Left renal cortex interstitium (tissue), 4 donors: ENCODE data around the gene RNU1-3. TPM values are rescaled to one million over a fixed set of nuclear protein-coding genes. Genes with fewer than 3 reads are reported as not detected.
A peak's percentile ranks its signal among the peaks of the same experiment; 100 is the strongest.
"Not testable (repeated sequence)": the region's sequence is repeated elsewhere in the genome, so short reads cannot be mapped to it uniquely, and the experiment has no call there.

ENCODE experiments used
- DNase-seq, 4 donors: peaks; one replicate each; pipeline ENCODE4 v3.0.0-alpha.2; 2013; ENCODE audit warnings: low read depth in 4 of 4, low spot score in 2 of 4, missing footprints in 1 of 4
- polyA plus RNA-seq, 4 donors: library from polyadenylated mRNA; unstranded; fragments of 120-200 nt; gene quantifications; one replicate each; pipeline ENCODE4 v1.2.1, GENCODE V29; 2013; ENCODE audit not compliant: insufficient read length in 4 of 4

Gene RNU1-3
- polyA plus RNA-seq, 4 donors: 2.1 TPM; not detected in 3

GRCh38 chr1:16623337-16623736 lies 43.4 kb downstream of the RNU1-3 start:
- DNase-seq: not testable (repeated sequence)

GRCh38 chr1:16621681-16622315 lies 45.0 kb downstream of the RNU1-3 start:
- not testable (repeated sequence) for DNase-seq

GRCh38 chr1:16621300-16621658 lies 45.5 kb downstream of the RNU1-3 start:
- no peak for DNase-seq

- not testable (repeated sequence) for DNase-seq
These were observed 46.8 kb downstream of the RNU1-3 start for GRCh38 chr1:16619803-16620501.

- no peak for DNase-seq
These were observed 48.0 kb downstream of the RNU1-3 start for GRCh38 chr1:16618719-16619118.

GRCh38 chr1:16617778-16618580 lies 48.8 kb downstream of the RNU1-3 start:
- DNase-seq: no peak

- DNase-seq: peak in 2 of 4 donors; percentile 51 to 62
These were observed 49.6 kb downstream of the RNU1-3 start for GRCh38 chr1:16617114-16617631.

Other genes starting within 250 kb of the RNU1-3 start
- under 1 TPM in 2 of 4 donors, not detected in 2; 0.21 to 0.25 TPM for gene SPATA21, start 229.5 kb downstream of the RNU1-3 start, polyA plus RNA-seq
- 10 to 100 TPM; 66.7 to 69.8 (median 68.1) TPM for gene NECAP2, start 226.2 kb downstream of the RNU1-3 start, polyA plus RNA-seq
- 1 to 10 TPM in 1 of 4 donors, not detected in 3; 2.1 TPM for gene RNU1-1, start 152.7 kb downstream of the RNU1-3 start, polyA plus RNA-seq
- 100 to 1,000 TPM in 1 of 4 donors, 10 to 100 TPM in 3; 65.5 to 191 (median 81.0) TPM for gene NBPF1, start 53.4 kb downstream of the RNU1-3 start, polyA plus RNA-seq
- gene RNU1-4, start 73.6 kb upstream of the RNU1-3 start, polyA plus RNA-seq: 1 to 10 TPM in 1 of 4 donors, not detected in 3; 2.1 TPM
- 1 to 10 TPM in 1 of 4 donors, not detected in 3; 2.1 TPM for gene RNU1-2, start 229.0 kb upstream of the RNU1-3 start, polyA plus RNA-seq